K562 (cell line): Measurements from ENCODE around the gene CCR8. TPM values are rescaled to one million over a fixed set of nuclear protein-coding genes. Genes with fewer than 3 reads are reported as not detected.
A peak's percentile ranks its signal among the peaks of the same experiment; 100 is the strongest.

ENCODE experiments used
- ATAC-seq: fragments of 200-7000 bp; cut with Tn5 transposase; 3 replicates; pipeline ENCODE4 v1.9.1; 2020; ENCODE audit warnings: moderate library complexity
- BruUV-seq: library from RNA; stranded (reverse); fragments of 400-500 nt; replicated peaks from 2 replicates; lab custom pipeline; 2021; lab: Mats Ljungman, UMichigan
- CTCF ChIA-PET: fragments of 300-600 bp; formaldehyde crosslinking; extraction: SDS; loops from one replicate; lab custom pipeline; 2021; ENCODE audit warnings: low intra/inter-chr PET ratio; lab: Yijun Ruan, JAX
- POLR2A ChIA-PET: fragments of 300-600, 350-650 bp; sonication (Branson Sonifier 250); formaldehyde crosslinking; extraction: SDS; loops from one replicate; lab custom pipeline; 2021; ENCODE audit warnings: antibody characterized with exemption, inconsistent platforms; lab: Yijun Ruan, JAX
- DNase-seq, 4 experiments: peaks; one replicate each; pipeline versions ENCODE4 v3.0.0 to v3.0.0-alpha.2; 2011 to 2018; ENCODE audit warnings: low spot score in 3 of 4, mixed read lengths in 3 of 4; ENCODE audit errors: extremely low read depth in 1 of 4
- FAIRE-seq: peaks from 2 replicates; lab custom pipeline; 2011; peaks lifted over from hg19 to GRCh38; lab: Jason Lieb, UNC
- H2AFZ ChIP-seq: 2 replicates; pipeline ENCODE4 v1.6.0; 2011; ENCODE audit warnings: low read depth, low read length, control low read depth, inconsistent platforms
- H3K27ac ChIP-seq: fragments of 200-600 bp; 3 replicates; pipeline ENCODE4 v1.8.0; 2011; ENCODE audit warnings: low read depth, mild to moderate bottlenecking, control low read depth, inconsistent platforms, low read length, moderate library complexity, mixed read lengths; ENCODE audit errors: extremely low read depth
- H3K27me3 ChIP-seq, 2 experiments: fragments of 300-600 bp in 1 of 2; 2 replicates in 1 of 2; 3 replicates in 1 of 2; pipeline versions ENCODE4 v1.6.0 to v1.8.0; 2011; ENCODE audit warnings: inconsistent platforms in 2 of 2, low read length in 2 of 2, mild to moderate bottlenecking in 1 of 2, mixed read lengths in 1 of 2, moderate library complexity in 1 of 2; ENCODE audit not compliant: control insufficient read depth in 2 of 2, insufficient read depth in 2 of 2
- H3K36me3 ChIP-seq: fragments of 300-600 bp; 3 replicates; pipeline ENCODE4 v1.8.0; 2011; ENCODE audit warnings: mild to moderate bottlenecking, low read length, inconsistent platforms; ENCODE audit not compliant: control insufficient read depth, insufficient read depth
- H3K4me1 ChIP-seq, 2 experiments: fragments of 200-600 bp in 1 of 2; replicated peaks in 1 of 2; 2 replicates in 1 of 2; 3 replicates in 1 of 2; pipeline versions ENCODE4 v1.5.1 to v1.8.0; 2011; ENCODE audit warnings: inconsistent platforms in 2 of 2, low read length in 2 of 2, mild to moderate bottlenecking in 1 of 2, mixed read lengths in 1 of 2, moderate library complexity in 1 of 2; ENCODE audit not compliant: control insufficient read depth in 2 of 2, insufficient read depth in 2 of 2
- H3K4me2 ChIP-seq: 2 replicates; pipeline ENCODE4 v1.6.1; 2011; ENCODE audit warnings: low read length, control low read depth, inconsistent platforms, mixed read lengths; ENCODE audit not compliant: insufficient read depth
- H3K4me3 ChIP-seq: fragments of 200-600 bp; sonication (generic), shearing (Covaris generic); 2 replicates; pipeline ENCODE4 v1.5.1; 2016; ENCODE audit warnings: control low read depth, inconsistent platforms
- H3K79me2 ChIP-seq: fragments of 200-600 bp; 3 replicates; pipeline ENCODE4 v1.8.0; 2011; ENCODE audit warnings: low read length, inconsistent platforms; ENCODE audit not compliant: control insufficient read depth, insufficient read depth
- H3K9ac ChIP-seq, 2 experiments: 2 replicates each; pipeline versions ENCODE4 v1.6.0 to v1.6.1; 2011; ENCODE audit warnings: low read depth in 2 of 2, low read length in 2 of 2, control low read depth in 1 of 2, inconsistent platforms in 1 of 2, mild to moderate bottlenecking in 1 of 2, mixed read lengths in 1 of 2; ENCODE audit not compliant: insufficient read depth in 1 of 2
- H3K9me1 ChIP-seq: one replicate; pipeline ENCODE4 v1.6.0; 2011; ENCODE audit warnings: inconsistent platforms, mild to moderate bottlenecking, low read length, moderate library complexity; ENCODE audit not compliant: control insufficient read depth, insufficient read depth
- H3K9me3 ChIP-seq: replicated peaks from 2 replicates; pipeline ENCODE4 v1.5.1; 2011; ENCODE audit warnings: low read depth, low read length, inconsistent platforms; ENCODE audit not compliant: control insufficient read depth, insufficient read depth
- H4K20me1 ChIP-seq: replicated peaks from 2 replicates; pipeline ENCODE4 v1.6.1; 2011; ENCODE audit warnings: low read length, inconsistent platforms, mixed read lengths; ENCODE audit not compliant: control insufficient read depth, insufficient read depth
- ERF ChIP-seq: fragments of 450-650 bp; formaldehyde crosslinking; IDR thresholded peaks from 2 replicates; pipeline ENCODE4 v1.4.0; 2020; ENCODE audit warnings: mild to moderate bottlenecking, mixed read lengths
- FUS ChIP-seq: fragments of 200-400 bp; formaldehyde crosslinking; optimal IDR thresholded peaks from 2 replicates; pipeline ENCODE3; 2017; ENCODE audit warnings: low read depth, low read length
- HDGF ChIP-seq: fragments of 450-650 bp; IDR thresholded peaks from 2 replicates; pipeline ENCODE4 v1.6.1; 2016
- ID3 ChIP-seq, 2 experiments: fragments of 250-450 bp in 1 of 2; fragments of 450-650 bp in 1 of 2; sonication (Bioruptor Pico) in 1 of 2; IDR thresholded peaks; 2 replicates each; pipeline versions ENCODE4 v1.6.1 to v1.8.0; 2016 to 2021; ENCODE audit warnings: mild to moderate bottlenecking in 2 of 2, moderate library complexity in 2 of 2, missing compliant biosample characterization in 1 of 2, missing genetic modification characterization in 1 of 2
- LEF1 ChIP-seq: fragments of 450-650 bp; IDR thresholded peaks from 2 replicates; pipeline ENCODE4 v1.6.1; 2016; ENCODE audit warnings: mild to moderate bottlenecking
- MNT ChIP-seq, 2 experiments: fragments of 450-650 bp; conservative IDR thresholded peaks; 2 replicates each; pipeline ENCODE4 v1.6.1; 2017; ENCODE audit warnings: mild to moderate bottlenecking in 2 of 2, moderate library complexity in 2 of 2
- NFIC ChIP-seq: fragments of 450-650 bp; IDR thresholded peaks from 2 replicates; pipeline ENCODE4 v1.6.1; 2017; ENCODE audit warnings: mild to moderate bottlenecking, inconsistent platforms
- POLR2A ChIP-seq: fragments of 450-650 bp; conservative IDR thresholded peaks from 2 replicates; pipeline ENCODE4 v1.6.1; 2016
- POLR2AphosphoS5 ChIP-seq: IDR thresholded peaks from 2 replicates; pipeline ENCODE4 v1.6.1; 2011; ENCODE audit warnings: mild to moderate bottlenecking, low read depth, low read length, moderate library complexity; ENCODE audit not compliant: control insufficient read depth, insufficient read depth
- RBBP5 ChIP-seq: fragments of 200-600 bp; sonication (generic); IDR thresholded peaks from 2 replicates; pipeline ENCODE4 v1.6.1; 2012; ENCODE audit warnings: borderline replicate concordance, mild to moderate bottlenecking, low read length, control low read depth, inconsistent platforms; ENCODE audit not compliant: insufficient read depth, poor library complexity, severe bottlenecking
- TGIF2 ChIP-seq: sonication (generic); formaldehyde crosslinking; IDR thresholded peaks from 2 replicates; pipeline ENCODE4 v1.8.1; 2022; ENCODE audit warnings: mild to moderate bottlenecking, missing genetic modification reagents, moderate library complexity
- THRA ChIP-seq: fragments of 450-650 bp; IDR thresholded peaks from 2 replicates; pipeline ENCODE4 v1.6.1; 2017; ENCODE audit warnings: mild to moderate bottlenecking, moderate library complexity
- XRCC4 ChIP-seq: IDR thresholded peaks from one replicate; pipeline ENCODE4 v1.6.1; 2011; ENCODE audit not compliant: insufficient read depth, insufficient read length; ENCODE audit errors: extremely low read depth
- ZNF165 ChIP-seq: fragments of 250-450 bp; sonication (Bioruptor Pico); IDR thresholded peaks from 2 replicates; pipeline ENCODE4 v1.4.0; 2020; ENCODE audit warnings: borderline replicate concordance
- ZNF212 ChIP-seq: fragments of 450-650 bp; formaldehyde crosslinking; IDR thresholded peaks from 2 replicates; pipeline ENCODE4 v1.4.0; 2020; ENCODE audit warnings: mild to moderate bottlenecking
- WGBS: fragments of 100-300 bp; shearing (Covaris generic); methylation state at CpG from one replicate; pipeline ENCODE4 v1.1.6; 2016; ENCODE audit warnings: low coverage, mixed read lengths; ENCODE audit not compliant: insufficient coverage; ENCODE audit errors: missing lambda C conversion rate; 5-methylcytosine and 5-hydroxymethylcytosine counted together
- in situ Hi-C: fragments of 300-500 bp; cut with MboI; formaldehyde crosslinking; loops from 4 replicates; pipeline ENCODE4 v1.15.0; 2018; ENCODE audit warnings: inconsistent platforms, mixed read lengths
- intact Hi-C: fragments of 100-400 bp; cut with micrococcal nuclease; formaldehyde crosslinking; loops from 2 replicates; pipeline ENCODE4 v1.14.2; 2022
- polyA plus RNA-seq, 8 experiments: library from polyadenylated mRNA; depleted of rRNA in 4 of 8; stranded (reverse) in 5 of 8; unstranded in 3 of 8; fragments of >200 nt; fragmentation: Nextera tagmentation in 2 of 8; fragmentation: Illumina TruSeq in 1 of 8; extraction: Ambion mirVana in 2 of 8; extraction: Trizol in 1 of 8; gene quantifications; 2 replicates each; pipeline versions ENCODE4 v1.2.1 to v1.2.3, GENCODE V29; 2011 to 2014; ENCODE audit warnings: inconsistent platforms in 1 of 8, missing spikeins in 1 of 8
- total RNA-seq, 7 experiments: library from RNA; depleted of rRNA in 6 of 7; stranded (reverse); fragments of >200 nt in 6 of 7; fragmentation: Illumina TruSeq in 2 of 7; extraction: Trizol in 2 of 7; gene quantifications; 2 replicates each; pipeline versions ENCODE4 v1.2.1 to v1.2.3, GENCODE V29; 2011 to 2021; ENCODE audit warnings: low replicate concordance in 1 of 7

CCR8 gene
- total and polyA plus RNA-seq, 9 of the 15 experiments (the other 6 are each of a cell fraction or from before 2014, with no cell fraction given), result not detected

- Histone ChIP-seq H3K27ac (no peak overlapping the region), H3K9ac (peak overlapping the region in 1 of 2 experiments; percentile 56; a peak in 1 of 4 replicates), H3K27me3 (peaks cover 21 to 27% of the 10 kb centered on the region in 2 experiments), H2AFZ (no peak overlapping the region), H3K4me1 (peaks cover 4 to 19% of the 10 kb centered on the region in 2 experiments), H3K9me1 (no peaks in the 10 kb centered on the region), H3K36me3 (no peaks in the 10 kb centered on the region), H3K79me2 (peaks cover 16% of the 10 kb centered on the region), H4K20me1 (no peaks in the 10 kb centered on the region), H3K9me3 (no peaks in the 10 kb centered on the region), H3K4me2 (no peak overlapping the region), H3K4me3 (no peak overlapping the region)
- DNase-seq (no peak), FAIRE-seq (no peak), ATAC-seq (no peak)
- 17% methylated on average over 4 of the region's 5 CpGs for WGBS
- no TSS peak for BruUV-seq
- intact Hi-C loops (loop anchor here (5.0 to 10.0 kb wide), 3 partner anchors 172 to 1075 kb away; partner anchors contain the start of gene RPL14), in situ Hi-C loops (loop anchor here (10.0 kb wide), 1 partner anchor 255 kb away; no protein-coding TSS in a partner anchor)
- CTCF ChIA-PET, result no interaction called here
- no peak for TF ChIP-seq ID3 (CRISPR knock-in tag; IDR thresholded peaks at IDR 0.05)
- TF ChIP-seq ID3 (tag; IDR thresholded peaks at IDR 0.05), result no peak
- TF ChIP-seq FUS, result no peak
- no peak for TF ChIP-seq LEF1
- no peak for TF ChIP-seq RBBP5
- no peak for TF ChIP-seq TGIF2 (CRISPR knock-in tag)
- TF ChIP-seq THRA, result no peak
- TF ChIP-seq POLR2AphosphoS5, result no peak
- TF ChIP-seq NFIC, result no peak
- no peak for TF ChIP-seq POLR2A
- TF ChIP-seq XRCC4, result no peak
- TF ChIP-seq HDGF, result no peak
- no peak for TF ChIP-seq ERF (CRISPR knock-in tag)
- TF ChIP-seq MNT (conservative IDR thresholded peaks at IDR 0.05), result no peak
- no peak for TF ChIP-seq ZNF212 (CRISPR knock-in tag)
- TF ChIP-seq ZNF165 (CRISPR knock-in tag), result no peak
- POLR2A ChIA-PET, result no interaction called here
These were observed 50.3 kb downstream of the CCR8 start for GRCh38 chr3:39379778-39380155.
